Bronchial epithelial cell (primary cell): ENCODE measurements around the gene LYSMD1. TPM values are rescaled to one million over a fixed set of nuclear protein-coding genes. Genes with fewer than 3 reads are reported as not detected.

ENCODE experiments used
- DNase-seq: peaks from one replicate; pipeline ENCODE4 v3.0.0-alpha.2; 2010; ENCODE audit warnings: low read depth
- FAIRE-seq: peaks from 2 replicates; lab custom pipeline; 2011; peaks lifted over from hg19 to GRCh38; lab: Jason Lieb, UNC
- H3K27me3 ChIP-seq: 2 replicates; pipeline ENCODE4 v1.5.1; 2011; ENCODE audit warnings: low read length; ENCODE audit not compliant: control insufficient read depth, insufficient read depth
- H3K36me3 ChIP-seq: 2 replicates; pipeline ENCODE4 v1.5.1; 2011; ENCODE audit warnings: low read length; ENCODE audit not compliant: control insufficient read depth, insufficient read depth
- H3K4me3 ChIP-seq: 2 replicates; pipeline ENCODE4 v1.5.1; 2011; ENCODE audit warnings: mild to moderate bottlenecking, low read depth, low read length, control low read depth
- CTCF ChIP-seq: IDR thresholded peaks from 2 replicates; pipeline ENCODE4 v1.5.1; 2011; ENCODE audit warnings: mild to moderate bottlenecking, moderate library complexity, low read length, control low read depth, inconsistent platforms; ENCODE audit not compliant: insufficient read depth, severe bottlenecking
- total RNA-seq: library from RNA; depleted of rRNA; stranded (reverse); fragments of >200 nt; gene quantifications from 2 replicates; pipeline ENCODE4 v1.2.1, GENCODE V29; 2014

Gene LYSMD1
- total RNA-seq, 1 donor from 2014 or later = 5.0 TPM

- DNase-seq (no peak), FAIRE-seq (no peak)
- TF ChIP-seq CTCF = no peak
- Histone ChIP-seq H3K4me3 (no peak overlapping the region), H3K27me3 (no peaks in the 10 kb centered on the region), H3K36me3 (no peaks in the 10 kb centered on the region)
Measured at GRCh38 chr1:151128800-151129199, 36.9 kb downstream of the LYSMD1 start.

DNA sequence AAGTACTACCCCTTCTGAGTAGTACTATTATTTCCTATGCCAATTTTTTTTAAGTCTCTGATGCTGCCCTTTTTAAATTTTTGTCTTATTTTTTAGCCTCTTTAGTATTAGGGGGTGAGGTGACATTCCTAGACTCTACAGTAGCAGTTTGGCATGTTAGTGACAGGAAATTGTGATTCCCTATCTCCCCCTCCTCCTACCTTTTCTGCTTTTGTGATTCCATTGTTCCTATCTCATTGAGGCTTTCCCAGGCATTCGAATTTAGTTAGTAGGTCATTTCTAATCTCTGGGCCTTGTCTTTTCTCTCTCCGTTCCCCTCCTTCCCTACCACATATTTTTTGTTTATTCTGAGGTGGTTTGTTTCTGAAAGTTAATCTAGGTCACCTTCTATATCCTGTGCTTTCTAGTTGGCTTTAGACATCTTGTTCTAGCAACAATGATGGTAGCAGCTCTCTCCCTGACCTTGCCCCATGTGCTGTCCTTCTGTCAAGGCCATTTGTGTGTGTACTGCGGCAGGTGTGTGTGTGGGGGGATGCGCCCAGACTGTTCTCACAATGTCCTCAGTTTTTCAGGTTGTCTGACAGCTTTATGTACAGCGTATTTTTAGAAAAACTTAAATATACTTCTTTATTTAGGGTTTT is 40.8 kb downstream of the LYSMD1 start:
- no peak overlapping the region for H3K4me3 ChIP-seq
- no peak for DNase-seq
- no peaks in the 10 kb centered on the region for H3K36me3 ChIP-seq
- no peaks in the 10 kb centered on the region for H3K27me3 ChIP-seq
- no peak for FAIRE-seq
- no peak for TF ChIP-seq CTCF

DNA sequence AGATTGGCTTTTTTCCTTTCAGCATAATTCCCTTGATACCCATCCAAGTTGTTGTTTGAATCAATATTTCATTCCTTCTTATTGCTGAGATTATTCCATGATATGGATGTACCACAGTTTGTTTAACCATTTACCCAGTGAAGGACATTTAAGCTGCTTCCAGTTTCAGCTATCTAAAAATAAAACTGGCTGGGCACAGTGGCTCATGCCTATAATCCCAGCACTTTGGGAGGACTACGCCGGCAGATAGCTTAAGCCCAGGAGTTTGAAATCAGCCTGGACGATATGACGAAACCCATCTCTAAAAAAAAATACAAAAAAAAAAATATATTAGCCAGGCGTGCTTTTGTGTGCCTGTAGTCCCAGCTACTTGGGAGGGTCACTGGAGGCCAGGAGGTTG is 51.8 kb downstream of the LYSMD1 start:
- no peak for TF ChIP-seq CTCF
- peaks cover 2% of the 10 kb centered on the region for H3K36me3 ChIP-seq
- no peak for DNase-seq
- H3K4me3 ChIP-seq = no peak overlapping the region
- FAIRE-seq = no peak
- H3K27me3 ChIP-seq = no peaks in the 10 kb centered on the region

Other genes starting within 250 kb of the LYSMD1 start
- 24.0 and 24.7 TPM in 2 replicates for gene SETDB1, start 239.5 kb downstream of the LYSMD1 start, total RNA-seq
- gene CERS2, start 191.1 kb downstream of the LYSMD1 start, total RNA-seq = 55.2 and 82.9 TPM in 2 replicates
- 0.26 and 0.90 TPM in 2 replicates for gene ANXA9, start 183.6 kb downstream of the LYSMD1 start, total RNA-seq
- gene MINDY1, start 159.0 kb downstream of the LYSMD1 start, total RNA-seq = 5.5 and 13.6 TPM in 2 replicates
- 6.6 and 6.9 TPM in 2 replicates for gene PRUNE1, start 157.5 kb downstream of the LYSMD1 start, total RNA-seq
- gene BNIPL, start 129.3 kb downstream of the LYSMD1 start, total RNA-seq = 4.7 and 68.1 TPM in 2 replicates
- gene C1orf56, start 118.2 kb downstream of the LYSMD1 start, total RNA-seq = 0.53 and 0.64 TPM in 2 replicates
- 81.6 and 125 TPM in 2 replicates for gene CDC42SE1, start 106.3 kb downstream of the LYSMD1 start, total RNA-seq
- gene MLLT11, start 105.5 kb downstream of the LYSMD1 start, total RNA-seq = 0.79 and 4.4 TPM in 2 replicates
- gene GABPB2, start 95.1 kb downstream of the LYSMD1 start, total RNA-seq = 10.8 and 19.3 TPM in 2 replicates
- gene SEMA6C, start 19.3 kb downstream of the LYSMD1 start, total RNA-seq = 0.38 and 0.53 TPM in 2 replicates
- not detected in 2 replicates for gene TNFAIP8L2, start 9.3 kb downstream of the LYSMD1 start, total RNA-seq
- 19.7 and 34.9 TPM in 2 replicates for gene SCNM1, start 242 bp upstream of the LYSMD1 start, total RNA-seq
- gene TMOD4, start 10.1 kb upstream of the LYSMD1 start, total RNA-seq = not detected in 2 replicates
- 64.2 and 69.4 TPM in 2 replicates for gene VPS72, start 24.3 kb upstream of the LYSMD1 start, total RNA-seq
- gene PIP5K1A, start 32.6 kb upstream of the LYSMD1 start, total RNA-seq = 40.2 and 44.0 TPM in 2 replicates
- gene PSMD4, start 88.8 kb upstream of the LYSMD1 start, total RNA-seq = 259 and 280 TPM in 2 replicates
- 9.0 and 12.8 TPM in 2 replicates for gene ZNF687, start 116.4 kb upstream of the LYSMD1 start, total RNA-seq
- gene PI4KB, start 161.5 kb upstream of the LYSMD1 start, total RNA-seq = 20.8 and 30.9 TPM in 2 replicates
- gene RFX5, start 181.3 kb upstream of the LYSMD1 start, total RNA-seq = 8.8 and 16.6 TPM in 2 replicates
- 4.2 and 7.0 TPM in 2 replicates for gene SELENBP1, start 206.8 kb upstream of the LYSMD1 start, total RNA-seq
- 350 and 396 TPM in 2 replicates for gene PSMB4, start 233.7 kb upstream of the LYSMD1 start, total RNA-seq